Measurements from ENCODE around the gene SCN3A.

Gene SCN3A

DNA sequence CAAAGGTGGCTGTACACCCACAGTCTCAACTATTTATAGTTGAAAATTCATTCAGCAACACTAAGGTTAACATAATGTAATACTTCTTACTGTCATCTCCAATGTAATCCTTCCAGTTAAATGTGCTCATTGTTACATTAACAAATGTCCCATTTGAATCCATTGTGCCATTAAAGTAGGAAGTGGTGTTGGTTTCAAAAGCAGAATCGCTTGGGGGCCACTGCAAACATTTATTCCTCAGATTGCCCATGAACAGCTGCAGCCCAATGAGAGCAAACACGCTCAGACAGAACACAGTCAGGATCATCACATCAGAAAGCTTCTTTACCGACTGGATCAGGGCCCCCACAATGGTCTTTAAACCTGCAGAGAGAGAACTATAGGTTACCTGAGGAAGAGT is 41.4 kb downstream of the SCN3A start:
- peaks cover 7% of the 10 kb centered on the region in 2 donors for H3K36me3 Mint-ChIP-seq
- no peak for DNase-seq
- no peak for ATAC-seq (replicated peaks)
- no peak overlapping the region for H3K4me3 Mint-ChIP-seq
- H3K4me1 Mint-ChIP-seq = no peaks in the 10 kb centered on the region
- no peak overlapping the region for H3K27ac Mint-ChIP-seq
- H3K27me3 Mint-ChIP-seq = no peaks in the 10 kb centered on the region
- H3K9me3 Mint-ChIP-seq = no peaks in the 10 kb centered on the region

DNA sequence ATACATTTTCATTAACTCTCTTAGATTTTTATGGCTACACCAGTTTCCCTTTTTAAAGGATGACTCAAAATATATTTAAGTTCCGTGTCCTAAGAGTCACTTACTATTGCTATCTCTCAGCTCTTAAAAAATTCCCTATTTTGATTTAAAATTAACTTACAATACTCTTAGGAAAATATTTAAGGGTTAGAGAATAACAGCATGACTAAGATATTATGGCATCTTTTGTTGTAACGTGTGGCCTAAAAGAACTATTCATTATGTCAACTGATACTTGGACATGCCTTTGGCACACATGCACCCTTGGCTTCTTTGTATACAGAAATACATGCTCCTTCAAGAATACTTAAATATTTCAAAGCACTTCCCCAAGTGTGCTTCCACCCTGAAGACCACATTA is 42.3 kb downstream of the SCN3A start:
- Mint-ChIP-seq H3K4me3 (no peak overlapping the region), H3K9me3 (no peaks in the 10 kb centered on the region)

DNA sequence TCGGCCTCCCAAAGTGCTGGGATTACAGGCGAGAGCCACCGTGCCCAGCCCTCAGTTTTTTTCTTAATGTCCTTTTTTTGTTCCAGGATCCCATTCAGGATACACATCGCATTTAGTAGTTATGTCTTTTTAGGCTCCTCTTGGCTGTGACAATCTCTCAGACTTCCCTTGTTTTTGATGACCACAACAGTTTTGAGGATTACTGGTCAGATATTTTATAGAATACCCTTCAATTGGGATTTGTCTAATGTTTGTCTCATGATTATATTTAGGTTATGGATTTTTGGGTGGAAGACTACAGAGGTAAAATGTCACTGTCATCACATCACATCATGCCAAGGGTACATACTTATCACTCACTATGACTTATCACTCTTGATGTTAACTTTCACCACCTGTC is 46.7 kb downstream of the SCN3A start:
- DNase-seq (no peak), ATAC-seq (replicated peaks) (no peak)
- Mint-ChIP-seq H3K9me3 (no peaks in the 10 kb centered on the region), H3K4me1 (no peaks in the 10 kb centered on the region), H3K4me3 (no peak overlapping the region), H3K27ac (no peak overlapping the region), H3K36me3 (peaks cover 14 to 27% of the 10 kb centered on the region in 2 donors), H3K27me3 (no peaks in the 10 kb centered on the region)

More for the DNA sequence above, 42.3 kb downstream of the SCN3A start:
- Mint-ChIP-seq H3K4me1 (no peaks in the 10 kb centered on the region), H3K36me3 (peaks cover 12 to 13% of the 10 kb centered on the region in 2 donors), H3K27ac (no peak overlapping the region), H3K27me3 (no peaks in the 10 kb centered on the region)
- ATAC-seq (replicated peaks) (no peak), DNase-seq (no peak)

DNA sequence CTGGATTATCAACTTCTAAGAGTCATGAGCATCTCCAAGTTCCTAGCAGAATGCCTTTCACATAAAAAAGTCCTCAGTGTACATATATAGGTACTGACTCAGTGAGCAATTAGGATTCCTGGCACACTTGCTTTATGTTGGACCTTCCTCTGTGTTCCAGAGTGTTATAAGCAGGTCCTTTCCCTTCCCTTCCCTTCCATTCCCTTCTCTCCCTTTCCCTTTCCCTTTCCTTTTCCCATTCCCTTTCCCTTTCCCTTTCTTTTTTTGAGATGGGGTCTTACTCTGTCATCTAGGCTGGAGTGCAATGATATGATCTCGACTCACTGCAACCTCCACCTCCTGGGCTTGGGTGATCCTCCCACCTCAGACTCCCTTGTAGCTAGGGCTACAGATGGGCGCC is 48.7 kb downstream of the SCN3A start:
- no peak for ATAC-seq (replicated peaks)
- H3K4me1 Mint-ChIP-seq = peaks cover under 1 to 3% of the 10 kb centered on the region in 2 donors

DNA sequence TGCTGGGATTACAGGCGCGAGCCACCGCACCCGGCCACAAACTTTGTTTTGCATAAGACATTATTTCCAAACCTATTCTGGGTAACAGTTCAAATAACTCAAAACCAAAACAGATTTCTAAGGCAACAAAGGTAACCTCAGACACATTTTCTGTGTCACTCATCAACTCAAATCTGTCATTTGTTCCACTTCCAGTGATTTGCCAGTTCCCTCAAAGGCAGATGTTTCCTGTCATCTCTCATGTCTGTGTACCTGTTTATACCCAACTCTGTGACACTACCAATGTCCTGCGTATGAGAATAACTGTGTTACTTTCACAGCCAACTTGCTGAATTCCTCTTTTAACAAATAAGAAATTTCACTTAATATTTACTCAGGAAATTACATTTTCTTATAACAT is 54.4 kb downstream of the SCN3A start:
- peak overlapping the region; percentile 71 for H3K27ac Mint-ChIP-seq
- H3K4me1 Mint-ChIP-seq = peaks cover 21 to 30% of the 10 kb centered on the region in 2 donors
- peak; percentile 22 for DNase-seq

More for the DNA sequence above, 48.7 kb downstream of the SCN3A start:
- Mint-ChIP-seq H3K9me3 (no peaks in the 10 kb centered on the region), H3K4me3 (no peak overlapping the region), H3K27ac (no peak overlapping the region), H3K27me3 (no peaks in the 10 kb centered on the region), H3K36me3 (peaks cover 10 to 25% of the 10 kb centered on the region in 2 donors)
- DNase-seq = no peak

DNA sequence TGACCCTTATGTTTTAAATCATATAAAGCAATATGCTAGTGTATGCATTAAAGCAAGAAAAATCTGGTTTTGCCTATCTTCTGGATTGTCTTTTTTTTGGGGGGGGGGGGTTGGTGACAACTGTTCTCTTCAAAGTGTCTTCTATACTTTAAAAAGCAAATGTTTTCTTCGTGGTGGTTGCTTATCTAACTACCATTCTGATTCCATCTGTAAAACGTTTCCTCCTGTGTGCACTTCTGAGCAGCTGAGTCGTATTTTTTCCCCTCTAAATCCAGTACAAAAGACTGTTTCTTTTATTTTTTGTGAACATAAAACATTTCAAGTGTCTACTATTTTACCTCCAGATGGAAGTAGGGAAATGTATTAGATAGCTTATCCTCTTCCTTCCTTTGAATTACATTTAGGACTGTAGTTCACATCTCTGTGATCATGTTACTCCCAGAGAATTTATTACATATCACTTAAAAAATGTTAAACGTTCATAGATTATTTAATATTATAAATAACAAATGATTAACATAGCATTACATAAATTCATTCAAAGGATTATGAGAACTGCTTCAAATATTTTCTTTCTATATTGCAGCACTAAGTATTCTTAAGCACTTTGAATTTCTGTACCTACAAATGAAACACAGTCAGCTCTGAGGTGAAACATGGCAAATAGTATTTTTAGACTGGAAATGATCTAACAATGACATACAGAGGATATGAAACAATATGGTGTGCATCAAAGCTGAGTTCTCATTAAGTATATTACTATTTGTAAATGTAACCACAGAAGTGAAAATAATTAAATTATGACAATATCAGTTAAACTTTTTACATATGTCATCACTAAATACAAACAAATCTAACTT is 56.4 kb downstream of the SCN3A start:
- no peak for DNase-seq
- H3K27ac Mint-ChIP-seq = peak overlapping the region; percentile 42
- H3K4me1 Mint-ChIP-seq = peaks cover 29 to 49% of the 10 kb centered on the region in 2 donors
- ATAC-seq (replicated peaks) = no peak
- no peak overlapping the region for H3K4me3 Mint-ChIP-seq
- H3K9me3 Mint-ChIP-seq = peaks cover 0 to 4% of the 10 kb centered on the region in 2 donors
- H3K27me3 Mint-ChIP-seq = no peaks in the 10 kb centered on the region
- H3K36me3 Mint-ChIP-seq = peaks cover 10 to 25% of the 10 kb centered on the region in 2 donors

More for the DNA sequence above, 54.4 kb downstream of the SCN3A start:
- peaks cover 0 to under 1% of the 10 kb centered on the region in 2 donors for H3K9me3 Mint-ChIP-seq
- no peak overlapping the region for H3K4me3 Mint-ChIP-seq
- H3K36me3 Mint-ChIP-seq = peaks cover 7 to 18% of the 10 kb centered on the region in 2 donors
- no peaks in the 10 kb centered on the region for H3K27me3 Mint-ChIP-seq
- ATAC-seq (replicated peaks) = peak; percentile 94 to 97

DNA sequence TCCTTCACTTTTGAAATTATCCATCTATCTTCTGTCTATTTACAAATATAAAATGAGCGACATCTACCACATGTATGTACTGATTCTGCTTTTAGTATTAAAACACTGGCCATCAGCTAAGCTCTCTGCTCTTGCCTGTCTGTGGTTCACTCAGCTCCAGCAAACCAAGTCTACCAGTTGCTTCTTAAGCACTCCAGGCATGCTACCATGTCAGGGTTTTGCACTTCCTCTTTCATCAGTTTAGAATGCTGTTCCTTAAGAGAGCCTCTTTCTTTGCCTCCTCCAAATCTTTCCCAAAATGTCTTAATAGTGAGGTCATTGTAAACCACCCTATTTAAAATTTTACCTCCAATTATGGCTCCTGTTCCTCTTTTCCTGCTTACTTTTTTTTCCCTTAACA is 59.5 kb downstream of the SCN3A start:
- no peak for DNase-seq
- H3K4me3 Mint-ChIP-seq = no peak overlapping the region
- ATAC-seq (replicated peaks) = peak; percentile 76 to 85
- H3K36me3 Mint-ChIP-seq = peaks cover 10 to 25% of the 10 kb centered on the region in 2 donors
- H3K4me1 Mint-ChIP-seq = peaks cover 21 to 40% of the 10 kb centered on the region in 2 donors
- peaks cover 0 to 4% of the 10 kb centered on the region in 2 donors for H3K9me3 Mint-ChIP-seq
- peak overlapping the region; percentile 33 for H3K27ac Mint-ChIP-seq
- no peaks in the 10 kb centered on the region for H3K27me3 Mint-ChIP-seq

DNA sequence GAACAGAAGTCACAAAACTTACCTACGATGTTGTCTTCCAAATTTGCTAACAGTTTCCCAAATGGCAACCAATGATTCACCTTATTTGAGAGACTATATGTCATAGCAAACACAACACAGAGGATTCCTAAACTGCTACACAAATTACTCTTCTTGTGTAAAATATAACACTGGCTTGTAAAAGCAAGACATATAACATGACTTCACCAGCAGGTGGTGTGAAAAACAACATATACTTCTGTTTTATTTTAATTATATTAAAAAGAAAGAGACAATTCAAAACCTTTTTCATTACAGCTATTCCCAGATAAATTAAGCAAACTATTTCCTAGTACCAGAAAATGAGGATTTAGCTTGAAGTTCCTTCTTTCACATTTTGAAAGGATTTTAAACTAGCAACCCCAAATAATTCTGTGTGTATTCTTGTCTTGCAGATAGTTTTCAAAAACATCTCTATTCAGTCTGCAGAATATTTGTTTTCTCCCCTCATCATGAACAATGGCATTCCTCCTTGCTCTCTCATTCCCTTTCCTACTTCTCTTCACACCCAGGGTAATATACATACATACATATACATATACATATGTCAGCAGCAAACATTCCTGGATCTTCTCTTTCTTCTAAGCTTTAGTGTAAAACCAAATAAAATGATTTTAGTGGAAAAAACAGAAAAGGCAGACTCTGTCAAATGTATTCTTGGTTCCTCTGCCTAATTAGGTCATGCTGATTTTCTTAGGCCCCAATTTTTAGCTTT is 62.1 kb downstream of the SCN3A start:
- peaks cover 12 to 26% of the 10 kb centered on the region in 2 donors for H3K4me1 Mint-ChIP-seq
- peaks cover 12 to 35% of the 10 kb centered on the region in 2 donors for H3K36me3 Mint-ChIP-seq
- ATAC-seq (replicated peaks) (no peak), DNase-seq (no peak)
- no peak overlapping the region for H3K4me3 Mint-ChIP-seq
- no peak overlapping the region for H3K27ac Mint-ChIP-seq
- H3K9me3 Mint-ChIP-seq = peaks cover 0 to 4% of the 10 kb centered on the region in 2 donors
- H3K27me3 Mint-ChIP-seq = no peaks in the 10 kb centered on the region

DNA sequence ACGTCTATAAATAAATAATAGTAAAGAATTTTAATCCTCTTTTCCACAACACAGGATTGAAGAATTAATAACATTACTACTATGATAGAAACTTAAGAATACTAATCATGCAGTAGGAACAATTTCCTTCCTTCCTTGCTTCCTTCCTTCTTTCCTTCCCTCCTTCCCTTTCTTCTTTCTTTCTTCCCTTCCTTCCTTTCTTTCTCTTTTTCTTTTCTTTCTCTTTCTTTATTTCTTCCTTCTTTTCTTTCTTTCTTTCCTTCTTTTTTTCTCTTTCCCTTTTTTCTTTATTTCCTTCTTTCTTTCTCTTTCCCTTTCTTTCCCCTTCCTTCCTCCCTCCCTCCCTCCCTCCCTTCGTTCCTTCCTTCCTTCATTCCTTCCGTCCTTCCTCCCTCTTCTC is 77.6 kb downstream of the SCN3A start:
- no peak for DNase-seq
- no peak for ATAC-seq (replicated peaks)
- Mint-ChIP-seq H3K9me3 (peaks cover 0 to 2% of the 10 kb centered on the region in 2 donors), H3K4me3 (no peak overlapping the region), H3K4me1 (no peaks in the 10 kb centered on the region), H3K27ac (no peak overlapping the region), H3K36me3 (peaks cover 3 to 17% of the 10 kb centered on the region in 2 donors), H3K27me3 (no peaks in the 10 kb centered on the region)

DNA sequence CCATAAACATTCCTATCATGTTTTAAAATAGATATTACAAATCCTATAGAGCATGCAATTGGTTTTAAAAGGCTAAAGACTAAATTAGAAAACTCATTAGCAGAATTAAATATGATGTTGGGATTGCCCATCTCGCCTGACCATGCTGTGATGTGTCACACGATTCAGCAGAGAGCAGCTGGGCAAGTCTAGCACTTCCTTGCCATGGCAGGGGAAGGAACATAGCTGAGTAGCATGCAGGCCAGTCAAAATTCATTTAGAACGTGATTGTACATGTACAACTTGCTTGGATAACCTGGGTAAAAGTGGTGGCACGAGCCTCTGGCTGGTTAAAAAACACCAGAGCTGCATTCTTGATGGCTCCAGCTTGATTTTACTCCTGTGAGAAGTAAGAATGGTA is 81.3 kb downstream of the SCN3A start:
- no peak overlapping the region for H3K27ac Mint-ChIP-seq

DNA sequence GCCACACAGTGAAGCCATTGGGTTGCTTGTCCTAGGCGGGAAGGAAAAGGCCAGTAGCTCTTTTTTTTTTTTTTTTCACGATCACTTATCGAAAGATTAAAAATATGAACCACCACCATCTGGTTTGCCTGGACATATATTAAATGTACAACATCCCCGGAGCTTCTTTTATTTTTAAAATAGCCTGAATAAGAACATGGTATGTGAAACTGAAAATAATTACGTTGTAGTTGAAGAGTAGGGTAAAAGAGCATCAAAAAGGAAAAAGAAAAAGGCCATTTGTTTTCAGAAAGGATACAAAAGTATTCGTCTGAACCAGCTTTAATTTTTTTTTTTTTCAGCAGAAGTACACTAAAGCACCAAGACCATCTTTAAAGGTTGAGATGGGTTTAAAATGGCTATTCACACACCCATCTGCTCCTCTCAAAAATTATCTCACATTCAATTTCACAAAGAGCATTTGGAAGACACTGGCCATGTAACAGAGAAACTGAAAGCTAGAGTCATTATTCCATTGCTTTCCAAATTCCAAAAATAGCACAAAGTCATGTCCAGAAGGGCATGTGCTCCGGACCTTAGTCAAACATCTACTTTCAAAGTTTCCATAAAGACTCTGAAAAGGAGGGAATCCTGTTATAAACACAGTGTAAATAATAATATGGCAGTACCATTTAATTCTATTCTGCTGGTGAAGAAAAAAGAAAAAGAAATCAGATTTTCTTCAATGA is 82.9 kb downstream of the SCN3A start:
- DNase-seq (no peak), ATAC-seq (replicated peaks) (no peak)
- no peak overlapping the region for H3K4me3 Mint-ChIP-seq
- peaks cover 0 to 3% of the 10 kb centered on the region in 2 donors for H3K36me3 Mint-ChIP-seq
- H3K9me3 Mint-ChIP-seq = no peaks in the 10 kb centered on the region
- no peak overlapping the region for H3K27ac Mint-ChIP-seq
- H3K4me1 Mint-ChIP-seq = no peaks in the 10 kb centered on the region
- no peaks in the 10 kb centered on the region for H3K27me3 Mint-ChIP-seq

More for the DNA sequence above, 81.3 kb downstream of the SCN3A start:
- Mint-ChIP-seq H3K4me3 (no peak overlapping the region), H3K27me3 (no peaks in the 10 kb centered on the region), H3K36me3 (peaks cover 0 to 10% of the 10 kb centered on the region in 2 donors), H3K9me3 (no peaks in the 10 kb centered on the region), H3K4me1 (no peaks in the 10 kb centered on the region)
- ATAC-seq (replicated peaks) = no peak
- no peak for DNase-seq

DNA sequence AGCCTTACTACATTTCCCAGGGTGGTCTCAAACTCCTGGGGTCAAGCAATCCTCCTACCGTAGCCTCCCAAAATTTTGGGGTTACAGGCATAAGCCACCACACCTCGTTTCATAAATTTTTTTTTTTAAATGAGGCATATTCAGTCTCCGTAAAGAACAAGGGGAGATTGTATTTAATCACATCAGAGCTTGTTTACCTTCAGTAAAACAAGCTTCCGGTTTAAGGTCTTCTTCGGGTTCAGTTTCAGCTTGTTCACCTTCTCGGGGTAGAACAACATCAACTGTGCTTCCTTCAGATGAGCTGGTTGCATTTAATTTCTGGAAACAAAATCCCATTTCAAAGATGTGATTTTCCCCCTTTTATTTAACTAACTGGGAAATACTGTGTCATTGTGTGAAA is 88.6 kb downstream of the SCN3A start:
- no peaks in the 10 kb centered on the region for H3K4me1 Mint-ChIP-seq

DNA sequence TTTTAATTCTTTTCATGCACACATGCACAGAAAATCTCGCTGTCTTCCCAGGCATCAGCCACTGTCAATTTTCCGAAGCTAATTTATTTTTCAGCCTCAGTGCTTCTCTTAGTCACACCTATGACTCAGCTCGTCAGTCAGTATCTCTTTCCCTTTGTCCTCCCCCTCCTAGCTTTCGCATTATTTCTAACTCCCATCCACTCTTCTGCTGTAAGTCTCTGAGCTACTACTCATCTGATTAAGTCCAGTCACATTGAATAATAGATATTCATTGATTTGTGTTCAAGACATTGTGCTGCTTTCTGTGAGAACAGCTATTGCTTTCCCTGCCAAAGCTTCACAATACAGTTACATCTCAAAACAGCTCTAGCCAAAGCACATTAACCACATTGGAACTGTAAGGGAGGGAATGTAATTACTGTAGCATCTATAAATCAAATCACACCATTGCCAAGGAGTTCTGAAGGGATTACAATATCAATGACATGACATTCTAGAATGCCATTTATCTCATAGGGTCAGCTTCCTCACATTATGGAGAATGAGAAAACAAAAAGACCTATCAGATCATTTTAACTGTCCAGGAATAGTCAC is 89.4 kb downstream of the SCN3A start:
- Mint-ChIP-seq H3K9me3 (no peaks in the 10 kb centered on the region), H3K4me1 (no peaks in the 10 kb centered on the region), H3K27ac (no peak overlapping the region), H3K27me3 (no peaks in the 10 kb centered on the region), H3K4me3 (no peak overlapping the region), H3K36me3 (peaks cover 0 to 10% of the 10 kb centered on the region in 2 donors)
- ATAC-seq (replicated peaks) = no peak
- DNase-seq = no peak

More for the DNA sequence above, 88.6 kb downstream of the SCN3A start:
- Mint-ChIP-seq H3K4me3 (no peak overlapping the region), H3K36me3 (peaks cover 0 to 10% of the 10 kb centered on the region in 2 donors), H3K27ac (no peak overlapping the region), H3K27me3 (no peaks in the 10 kb centered on the region), H3K9me3 (no peaks in the 10 kb centered on the region)
- DNase-seq (no peak), ATAC-seq (replicated peaks) (no peak)

DNA sequence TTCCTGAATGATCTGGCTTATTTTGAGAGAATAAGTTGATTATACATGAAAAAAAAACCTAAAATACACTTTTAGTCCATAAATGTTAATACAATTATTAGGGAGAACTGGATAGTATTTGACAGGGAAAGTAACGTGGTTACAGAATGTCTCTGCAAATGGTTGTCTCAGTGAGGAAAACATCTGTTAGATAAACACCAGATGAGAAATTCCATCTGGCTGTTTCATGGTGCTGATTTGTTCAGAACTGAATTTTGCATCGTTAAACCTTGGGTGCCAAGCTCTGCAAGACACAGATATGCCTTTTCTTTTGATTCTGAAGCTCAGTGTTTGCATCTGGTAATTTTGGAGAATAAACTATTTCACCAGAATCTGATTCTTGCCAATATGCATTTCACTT is 90.4 kb downstream of the SCN3A start:
- Mint-ChIP-seq H3K4me1 (no peaks in the 10 kb centered on the region), H3K36me3 (peaks cover 0 to 10% of the 10 kb centered on the region in 2 donors), H3K27me3 (no peaks in the 10 kb centered on the region), H3K27ac (no peak overlapping the region), H3K9me3 (no peaks in the 10 kb centered on the region), H3K4me3 (no peak overlapping the region)
- ATAC-seq (replicated peaks) (no peak), DNase-seq (no peak)

Data from stimulated activated naive B cell treated with anti-CD40 and anti-IgM and Interleukin-4, amounts not matched to agents 10 μg/mL and 1 μg/mL and 100 μg/mL, for 72 hours (primary cell).